Neuronal stem cell (in vitro differentiated cells): ENCODE results near the gene TNNT1. TPM values are rescaled to one million over a fixed set of nuclear protein-coding genes. Genes with fewer than 3 reads are reported as not detected.
A peak's percentile ranks its signal among the peaks of the same experiment; 100 is the strongest.

ENCODE experiments used
- DNase-seq: peaks from one replicate; pipeline ENCODE4 v3.0.0-alpha.2; 2013; ENCODE audit warnings: low spot score
- H2AFZ ChIP-seq: one replicate; pipeline ENCODE4 v1.6.1; 2013; ENCODE audit warnings: mild to moderate bottlenecking, low read length, inconsistent platforms
- H2AK5ac ChIP-seq: 2 replicates; pipeline ENCODE4 v1.6.1; 2013; ENCODE audit warnings: low read depth, mild to moderate bottlenecking, inconsistent platforms, low read length, moderate library complexity, mixed read lengths
- H2BK120ac ChIP-seq: 2 replicates; pipeline ENCODE4 v1.6.1; 2013; ENCODE audit warnings: low read depth, mild to moderate bottlenecking, inconsistent platforms, low read length, moderate library complexity, mixed read lengths
- H2BK12ac ChIP-seq: one replicate; pipeline ENCODE4 v1.6.1; 2013; ENCODE audit warnings: low read length, inconsistent platforms
- H2BK15ac ChIP-seq: 2 replicates; pipeline ENCODE4 v1.6.1; 2013; ENCODE audit warnings: mild to moderate bottlenecking, low read length, inconsistent platforms, mixed read lengths
- H2BK5ac ChIP-seq: one replicate; pipeline ENCODE4 v1.6.1; 2013; ENCODE audit warnings: inconsistent platforms, mild to moderate bottlenecking, low read length, moderate library complexity
- H3K14ac ChIP-seq: one replicate; pipeline ENCODE4 v1.6.1; 2013; ENCODE audit warnings: low read length, inconsistent platforms
- H3K18ac ChIP-seq: 2 replicates; pipeline ENCODE4 v1.6.1; 2013; ENCODE audit warnings: low read length, inconsistent platforms
- H3K23ac ChIP-seq: 2 replicates; pipeline ENCODE4 v1.6.1; 2013; ENCODE audit warnings: low read depth, mild to moderate bottlenecking, mixed read lengths, low read length, inconsistent platforms; ENCODE audit not compliant: poor library complexity
- H3K27ac ChIP-seq: replicated peaks from 3 replicates; pipeline ENCODE4 v1.5.1; 2013; ENCODE audit warnings: low read length, inconsistent platforms
- H3K27me3 ChIP-seq, 3 experiments: 2 replicates each; pipeline ENCODE4 v1.6.1; 2013; ENCODE audit warnings: low read length in 3 of 3, mild to moderate bottlenecking in 2 of 3, inconsistent platforms in 1 of 3, low read depth in 1 of 3, mixed read lengths in 1 of 3, moderate library complexity in 1 of 3; ENCODE audit not compliant: control insufficient read depth in 3 of 3, insufficient read depth in 3 of 3
- H3K36me3 ChIP-seq, 2 donors: replicated peaks in 1 of 2; 2 replicates each; pipeline ENCODE4 v1.6.1; 2013; ENCODE audit warnings: low read length in 2 of 2; ENCODE audit not compliant: control insufficient read depth in 2 of 2, insufficient read depth in 2 of 2
- H3K4ac ChIP-seq: 2 replicates; pipeline ENCODE4 v1.6.1; 2013; ENCODE audit warnings: inconsistent platforms, mild to moderate bottlenecking, low read length, moderate library complexity
- H3K4me1 ChIP-seq, 2 donors: 1 replicate in 1 of 2; 2 replicates in 1 of 2; pipeline ENCODE4 v1.6.1; 2013; ENCODE audit warnings: low read length in 2 of 2, low read depth in 1 of 2; ENCODE audit not compliant: control insufficient read depth in 2 of 2, insufficient read depth in 1 of 2
- H3K4me2 ChIP-seq: one replicate; pipeline ENCODE4 v1.6.1; 2013; ENCODE audit warnings: mild to moderate bottlenecking, low read length, inconsistent platforms; ENCODE audit not compliant: insufficient read depth, poor library complexity, severe bottlenecking
- H3K4me3 ChIP-seq, 2 donors: 2 replicates each; pipeline ENCODE4 v1.5.1; 2013; ENCODE audit warnings: low read length in 2 of 2, mild to moderate bottlenecking in 2 of 2, inconsistent platforms in 1 of 2, moderate library complexity in 1 of 2
- H3K79me1 ChIP-seq: one replicate; pipeline ENCODE4 v1.6.1; 2013; ENCODE audit warnings: low read depth, mild to moderate bottlenecking, inconsistent platforms, low read length, moderate library complexity
- H3K9ac ChIP-seq: one replicate; pipeline ENCODE4 v1.6.1; 2013; ENCODE audit warnings: mild to moderate bottlenecking, low read depth, low read length, inconsistent platforms; ENCODE audit not compliant: poor library complexity
- H3K9me3 ChIP-seq, 2 donors: replicated peaks in 1 of 2; 2 replicates each; pipeline versions ENCODE3 to v1.6.1; 2013; ENCODE audit warnings: low read length in 2 of 2, mild to moderate bottlenecking in 2 of 2, inconsistent platforms in 1 of 2, low read depth in 1 of 2, mixed read lengths in 1 of 2, moderate library complexity in 1 of 2; ENCODE audit not compliant: control insufficient read depth in 2 of 2, insufficient read depth in 1 of 2
- H4K8ac ChIP-seq: one replicate; pipeline ENCODE4 v1.6.1; 2013; ENCODE audit warnings: low read depth, mild to moderate bottlenecking, inconsistent platforms, low read length, moderate library complexity
- H4K91ac ChIP-seq: one replicate; pipeline ENCODE4 v1.6.1; 2013; ENCODE audit warnings: low read length, low read depth, mild to moderate bottlenecking, inconsistent platforms; ENCODE audit not compliant: poor library complexity
- WGBS, 2 donors: extraction: QIAGEN DNeasy Blood & Tissue Kit; methylation state at CpG; one replicate each; pipeline ENCODE4 v1.1.7; 2013; ENCODE audit warnings: missing lambda C conversion rate in 2 of 2, mixed read lengths in 1 of 2; ENCODE audit not compliant: insufficient read length in 2 of 2, insufficient replicate concordance in 1 of 2; ENCODE audit errors: extremely low coverage in 2 of 2; 5-methylcytosine and 5-hydroxymethylcytosine counted together
- small RNA-seq: library from polyadenylated mRNA; stranded (forward); fragments of <200 nt; extraction: miRNeasy Mini kit (QIAGEN cat#:217004); gene quantifications from one replicate; pipeline ENCODE3, GENCODE V24; 2013; ENCODE audit not compliant: insufficient read depth

The TNNT1 gene

DNA sequence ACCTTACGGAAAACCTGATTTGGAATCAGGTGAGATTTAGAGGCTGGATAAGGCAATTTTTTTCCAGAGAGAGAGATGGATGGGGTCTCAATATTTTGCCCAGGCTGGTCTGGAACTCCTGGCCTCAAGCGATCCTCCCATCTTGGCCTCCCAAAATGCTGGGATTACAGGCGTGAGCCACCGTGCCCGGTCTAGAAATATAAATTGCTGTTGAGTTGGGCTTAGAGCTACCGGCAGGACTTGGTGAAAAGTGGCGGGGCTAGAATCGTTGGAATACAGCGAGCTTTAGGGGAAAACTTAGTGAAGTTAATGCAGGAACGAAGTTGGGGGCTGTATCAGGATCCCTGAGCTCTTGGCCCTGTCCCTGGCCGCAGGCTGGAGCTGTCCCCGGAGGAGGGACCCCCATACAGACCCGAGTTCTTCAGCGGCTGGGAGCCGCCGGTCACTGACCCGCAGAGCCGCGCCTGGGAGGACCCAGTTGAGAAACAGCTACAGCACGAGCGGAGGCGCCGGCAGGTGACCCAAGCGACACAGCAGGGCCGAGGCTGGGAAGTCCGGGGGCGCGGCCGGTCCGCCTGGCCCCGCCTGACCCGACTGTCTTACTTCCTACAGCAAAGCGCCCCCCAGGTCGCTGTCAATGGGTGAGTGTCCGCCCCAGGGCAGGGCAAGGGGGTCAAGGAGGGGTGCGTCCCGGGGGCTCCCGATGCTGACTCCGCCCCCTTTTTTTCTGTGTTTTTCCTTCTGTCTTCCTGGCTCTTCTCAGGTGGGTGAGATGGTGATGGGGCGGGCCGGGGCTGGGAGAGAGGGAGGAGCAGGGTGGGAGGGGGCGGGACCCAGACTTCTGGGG is 65.8 kb downstream of the TNNT1 start:
- H3K9me3 ChIP-seq: peaks cover 2 to 12% of the 10 kb centered on the region in 2 donors
- H3K14ac ChIP-seq: no peak overlapping the region
- no peak overlapping the region for H3K18ac ChIP-seq
- no peak overlapping the region for H2BK15ac ChIP-seq
- no peak overlapping the region for H3K4ac ChIP-seq
- no peak overlapping the region for H4K8ac ChIP-seq
- H3K4me2 ChIP-seq: peak overlapping the region; percentile 15
- DNase-seq: no peak
- H2AFZ ChIP-seq: no peak overlapping the region
- peaks cover 4 to 66% (median 44%) of the 10 kb centered on the region in 3 experiments for H3K27me3 ChIP-seq
- H3K9ac ChIP-seq: no peak overlapping the region
- H3K23ac ChIP-seq: peak overlapping the region; percentile 70
- no peak overlapping the region for H3K27ac ChIP-seq
- H2BK12ac ChIP-seq: no peak overlapping the region
- H3K36me3 ChIP-seq: no peaks in the 10 kb centered on the region
- H3K79me1 ChIP-seq: no peaks in the 10 kb centered on the region
- H2AK5ac ChIP-seq: no peak overlapping the region
- H4K91ac ChIP-seq: no peak overlapping the region
- no peak overlapping the region for H2BK120ac ChIP-seq
- no peak overlapping the region for H3K4me3 ChIP-seq
- H2BK5ac ChIP-seq: peak overlapping the region; percentile 22
- no CpG with 5 or more reads among the region's 42 CpGs for WGBS, 2 donors
- H3K4me1 ChIP-seq: peaks cover 16 to 26% of the 10 kb centered on the region in 2 donors

Small RNA genes within 50 kb of the gene (small RNA-seq; reads per million reads assigned to genes)
- gene MIR7975 (not detected), gene RF01210 (not detected)
